GM21528 (cell line): ENCODE data around the gene TXNL4A.

Experiments used
- ATAC-seq: cut with Tn5 transposase; IDR thresholded peaks from one replicate; pipeline ENCODE4 v1.9.1; 2021; ENCODE audit warnings: mild to moderate bottlenecking, moderate library complexity; ENCODE audit not compliant: unreplicated experiment, low FRiP score

TXNL4A gene

DNA sequence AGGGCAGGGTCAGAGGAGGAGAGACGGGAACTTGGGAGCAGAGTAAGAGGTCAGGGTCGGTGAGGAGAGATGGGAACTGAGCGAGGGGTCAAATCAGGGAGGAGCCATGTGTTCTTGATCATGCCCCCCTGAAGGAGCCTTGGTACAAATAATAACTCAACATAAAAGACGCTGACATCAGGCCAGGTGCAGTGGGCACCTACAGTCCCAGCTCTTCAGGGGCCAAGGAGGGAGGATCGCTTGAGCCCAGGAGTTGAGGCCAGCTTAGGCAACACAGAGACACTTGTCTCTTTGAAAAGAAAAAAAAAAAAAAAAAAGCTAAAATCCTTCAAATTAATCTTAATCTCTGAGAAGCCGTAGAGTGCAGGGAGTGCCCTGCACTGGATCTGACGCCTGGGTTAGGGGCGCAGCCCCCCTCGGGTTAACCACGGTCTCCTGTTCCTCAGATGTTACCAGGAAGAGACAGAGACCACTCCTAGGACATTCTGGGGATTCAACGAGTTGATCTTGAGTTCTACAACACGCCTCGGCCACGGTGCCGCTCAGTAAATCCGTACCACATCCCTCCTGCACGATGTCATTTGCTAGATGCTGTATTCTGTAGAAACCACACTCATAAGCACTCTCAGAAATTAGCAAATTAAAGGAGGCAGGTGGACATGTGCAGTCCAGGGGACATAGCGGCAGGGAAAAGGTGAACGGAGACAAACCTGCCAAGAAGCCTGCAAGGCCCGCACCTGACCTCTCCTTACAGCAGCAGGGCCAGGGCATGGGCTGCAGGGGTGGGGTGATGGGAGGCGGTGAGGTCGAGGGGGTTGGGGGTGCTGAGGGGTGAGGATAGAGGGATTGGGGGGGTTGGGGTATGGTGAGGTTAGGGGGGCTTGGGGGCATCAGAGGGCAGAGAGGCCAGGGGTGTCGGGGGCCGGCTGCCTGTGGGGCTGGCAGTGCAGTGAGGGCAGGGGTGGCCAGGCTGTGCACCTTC, 66.1 kb downstream of the TXNL4A start:
- no peak for ATAC-seq
